HL-60/S4 (cell line): ENCODE results near the gene FLVCR2.

ENCODE experiments used
- in situ Hi-C: fragments of 300-500 bp; cut with MboI; formaldehyde crosslinking; loops from 2 replicates; pipeline ENCODE4 v1.14.3; 2022; ENCODE audit warnings: low sequenced_read_pairs

Gene FLVCR2, protein sequence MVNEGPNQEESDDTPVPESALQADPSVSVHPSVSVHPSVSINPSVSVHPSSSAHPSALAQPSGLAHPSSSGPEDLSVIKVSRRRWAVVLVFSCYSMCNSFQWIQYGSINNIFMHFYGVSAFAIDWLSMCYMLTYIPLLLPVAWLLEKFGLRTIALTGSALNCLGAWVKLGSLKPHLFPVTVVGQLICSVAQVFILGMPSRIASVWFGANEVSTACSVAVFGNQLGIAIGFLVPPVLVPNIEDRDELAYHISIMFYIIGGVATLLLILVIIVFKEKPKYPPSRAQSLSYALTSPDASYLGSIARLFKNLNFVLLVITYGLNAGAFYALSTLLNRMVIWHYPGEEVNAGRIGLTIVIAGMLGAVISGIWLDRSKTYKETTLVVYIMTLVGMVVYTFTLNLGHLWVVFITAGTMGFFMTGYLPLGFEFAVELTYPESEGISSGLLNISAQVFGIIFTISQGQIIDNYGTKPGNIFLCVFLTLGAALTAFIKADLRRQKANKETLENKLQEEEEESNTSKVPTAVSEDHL

GRCh38 chr14:75578102-75578785 is at the start of gene FLVCR2:
FLVCR2 (plus strand) TSS chr14:75578620; CDS start chr14:75578973, 353 bp downstream.
- in situ Hi-C loops = no loop called here

GRCh38 chr14:75531256-75531655 is 47.2 kb upstream of the FLVCR2 start:
- in situ Hi-C loops = no loop called here

DNA sequence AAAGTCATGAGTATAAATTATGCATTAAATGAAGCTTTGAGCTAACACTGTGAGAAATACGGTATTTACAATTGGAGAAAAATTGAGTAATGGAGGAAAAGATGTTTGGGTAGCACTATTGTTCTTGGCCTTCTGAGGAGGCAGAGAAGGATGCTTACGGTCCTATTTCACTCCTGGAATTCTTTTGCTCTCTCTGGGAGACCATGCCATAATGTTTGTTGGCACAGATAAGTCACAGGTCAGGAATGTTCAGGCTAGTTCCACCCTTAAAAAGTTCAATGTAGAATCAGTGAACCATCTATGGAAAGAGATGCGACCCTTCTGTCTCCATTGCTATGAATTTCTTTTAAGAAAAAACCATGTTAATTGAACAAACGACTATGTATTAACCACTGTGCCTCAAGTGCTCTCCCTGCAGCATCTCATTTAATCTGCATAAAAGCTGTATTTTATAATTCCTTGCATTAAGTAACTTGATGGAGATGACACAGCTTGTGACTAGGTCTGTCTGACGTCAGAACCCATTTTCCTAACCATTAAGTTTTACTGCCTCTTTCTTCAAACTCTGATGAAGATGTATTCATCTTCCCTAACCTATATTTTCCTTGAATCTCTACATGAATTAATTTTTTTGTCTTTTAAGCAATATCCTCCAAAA is 46.6 kb upstream of the FLVCR2 start:
- in situ Hi-C loops = no loop called here

DNA sequence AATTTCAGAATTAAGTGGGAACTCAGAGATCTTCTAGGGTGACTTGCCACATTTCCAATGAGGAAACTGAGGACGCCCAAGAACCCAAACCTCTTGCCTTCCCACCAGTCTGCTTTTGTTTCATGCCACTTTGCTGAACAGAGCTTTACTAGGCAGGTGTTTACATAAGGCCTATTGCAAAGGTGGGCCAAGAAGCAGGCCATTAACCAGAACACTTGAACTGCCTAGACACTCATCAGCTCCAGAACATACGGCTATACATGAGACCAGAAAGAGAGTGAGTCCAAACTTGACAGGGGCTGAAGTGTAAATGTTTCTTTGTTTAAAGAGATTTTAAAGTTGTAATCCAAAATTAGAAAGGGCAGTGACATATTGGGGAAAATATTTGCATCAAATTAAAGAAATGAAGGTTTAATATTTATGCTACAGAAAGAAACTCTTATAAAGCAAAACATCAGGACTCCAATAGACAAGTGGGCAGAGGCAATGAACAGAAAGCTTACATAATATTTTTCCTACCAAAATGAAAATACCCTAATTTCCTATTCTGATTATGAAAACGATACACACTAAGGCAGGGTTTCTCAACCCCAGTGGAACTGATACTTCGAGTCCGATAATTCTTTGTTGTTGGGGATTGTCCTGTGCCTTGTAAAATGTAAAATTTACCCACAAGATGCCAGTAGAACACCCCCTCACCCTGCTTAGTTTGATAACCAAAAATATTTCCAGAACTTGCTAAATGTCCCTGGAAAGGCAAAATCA is 44.4 kb upstream of the FLVCR2 start:
- in situ Hi-C loops = no loop called here

GRCh38 chr14:75535164-75535898 is 43.1 kb upstream of the FLVCR2 start:
- in situ Hi-C loops = no loop called here

DNA sequence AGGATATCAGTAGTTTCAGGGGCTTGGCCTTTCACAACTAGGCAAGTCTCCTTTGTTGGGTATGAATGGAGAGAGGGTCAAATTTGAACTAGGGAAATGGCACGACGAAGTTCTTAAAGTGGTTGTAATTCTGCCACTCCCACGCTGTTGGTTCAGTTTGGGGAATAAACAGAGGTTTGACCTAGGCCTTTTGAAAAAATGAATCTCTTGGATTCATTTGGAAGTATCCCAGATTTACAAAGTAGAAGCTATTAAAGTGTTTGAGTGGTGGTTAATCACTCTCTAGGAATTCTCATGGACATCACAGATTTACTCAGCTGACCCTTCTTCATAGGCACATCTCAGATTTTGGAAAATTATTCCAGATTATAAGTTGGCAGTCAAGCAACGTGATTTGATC is 41.3 kb upstream of the FLVCR2 start:
- in situ Hi-C loops = no loop called here

DNA sequence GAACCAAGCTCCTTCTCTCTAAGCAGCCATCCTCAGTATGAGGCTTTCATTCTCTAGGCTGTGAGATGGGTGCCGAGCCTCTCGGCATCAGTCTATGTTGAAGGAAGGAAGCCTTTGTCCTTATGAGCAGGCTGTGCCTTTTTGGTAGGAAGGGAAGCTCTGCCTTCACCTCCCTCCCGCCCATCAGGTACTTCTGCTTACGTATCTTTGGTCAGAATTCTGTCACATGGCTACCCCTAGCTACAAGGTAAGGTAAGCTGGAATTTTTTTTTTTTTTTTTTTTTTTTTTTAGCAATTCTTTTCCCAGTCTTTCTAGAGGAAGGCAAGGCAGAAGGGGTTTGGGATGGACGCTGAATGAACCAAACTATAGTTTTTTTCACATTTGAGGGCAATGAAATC is 39.3 kb upstream of the FLVCR2 start:
- in situ Hi-C loops = no loop called here

GRCh38 chr14:75539561-75540478 is 38.6 kb upstream of the FLVCR2 start:
- in situ Hi-C loops = no loop called here

DNA sequence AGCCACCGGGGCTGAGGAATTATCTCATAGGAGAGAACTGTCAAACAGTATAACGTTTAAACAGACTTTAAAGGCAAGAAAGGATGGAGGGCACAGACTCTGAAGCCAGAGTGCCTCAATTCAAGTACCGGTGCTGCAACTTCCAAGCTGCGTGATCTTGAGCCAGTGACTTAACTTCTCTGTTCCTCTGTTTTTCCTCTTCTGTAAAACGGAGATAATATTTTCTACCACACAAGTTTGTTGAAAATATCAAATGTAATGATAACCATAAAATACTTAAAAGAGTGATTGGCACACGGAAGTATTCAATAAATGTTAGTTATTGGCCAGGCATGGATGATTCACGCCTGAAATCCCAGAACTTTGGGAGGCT is 38.0 kb upstream of the FLVCR2 start:
- in situ Hi-C loops = no loop called here

DNA sequence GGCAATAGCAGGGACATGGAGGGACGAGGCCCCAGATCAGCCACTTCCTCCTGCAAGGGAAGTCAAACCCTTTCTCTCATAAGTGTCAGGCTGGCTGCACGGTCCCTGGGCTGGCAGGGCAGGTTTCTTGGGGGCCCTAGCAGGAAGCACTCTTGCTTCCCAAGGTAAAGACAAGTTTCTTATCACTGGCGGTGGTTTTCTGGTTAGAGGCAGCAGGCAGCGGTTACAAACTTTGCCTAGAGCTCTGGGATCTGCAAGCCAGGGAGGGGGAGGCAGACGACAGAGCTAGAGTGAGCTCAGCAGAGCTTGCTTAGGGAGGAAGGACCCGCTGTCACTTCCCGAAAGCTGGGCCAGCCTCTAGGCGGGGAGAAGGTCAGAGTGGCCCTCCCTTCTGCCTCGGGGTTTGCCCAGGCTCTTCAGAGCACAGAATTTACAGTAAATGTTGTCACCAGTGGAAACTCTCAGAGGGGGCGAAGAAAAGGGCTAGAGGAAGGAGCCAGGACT is 35.8 kb upstream of the FLVCR2 start:
- in situ Hi-C loops = no loop called here

GRCh38 chr14:75543253-75543652 is 35.2 kb upstream of the FLVCR2 start:
- in situ Hi-C loops = no loop called here

DNA sequence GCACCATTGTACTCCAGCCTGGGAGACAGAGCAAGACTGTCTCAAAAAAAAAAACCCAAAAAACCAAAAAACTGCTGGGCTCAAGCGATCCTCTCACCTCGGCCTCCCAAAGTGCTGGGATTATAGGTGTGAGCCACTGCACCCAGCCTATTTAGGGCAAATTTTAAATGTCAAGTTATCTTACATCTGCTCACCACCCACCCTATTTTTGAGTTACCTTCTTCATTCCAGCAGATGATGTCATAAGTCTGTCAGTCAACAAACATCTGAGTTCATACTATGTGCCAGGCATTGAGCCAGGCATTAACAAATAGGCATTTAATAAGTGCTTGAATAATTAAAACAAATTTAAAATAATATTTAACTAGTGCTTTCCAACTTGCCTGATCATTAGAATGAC is 34.6 kb upstream of the FLVCR2 start:
- in situ Hi-C loops = no loop called here

DNA sequence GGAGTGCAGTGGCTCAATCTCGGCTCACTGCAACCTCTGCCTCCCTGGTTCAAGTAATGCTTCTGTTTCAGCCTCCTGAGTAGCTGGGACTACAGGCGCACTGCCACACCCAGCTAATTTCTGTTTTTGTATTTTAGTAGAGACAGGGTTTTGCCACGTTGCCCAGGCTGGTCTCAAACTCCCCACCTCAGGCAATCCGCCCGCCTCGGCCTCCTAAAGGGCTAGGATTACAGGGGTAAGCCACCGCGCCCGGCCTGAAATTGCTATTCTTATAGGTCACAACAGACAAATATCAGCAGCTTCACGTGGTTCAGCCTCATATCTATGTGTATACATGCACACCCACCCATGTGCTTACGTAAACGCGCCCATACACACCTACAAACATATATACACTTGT is 32.5 kb upstream of the FLVCR2 start:
- in situ Hi-C loops = no loop called here

DNA sequence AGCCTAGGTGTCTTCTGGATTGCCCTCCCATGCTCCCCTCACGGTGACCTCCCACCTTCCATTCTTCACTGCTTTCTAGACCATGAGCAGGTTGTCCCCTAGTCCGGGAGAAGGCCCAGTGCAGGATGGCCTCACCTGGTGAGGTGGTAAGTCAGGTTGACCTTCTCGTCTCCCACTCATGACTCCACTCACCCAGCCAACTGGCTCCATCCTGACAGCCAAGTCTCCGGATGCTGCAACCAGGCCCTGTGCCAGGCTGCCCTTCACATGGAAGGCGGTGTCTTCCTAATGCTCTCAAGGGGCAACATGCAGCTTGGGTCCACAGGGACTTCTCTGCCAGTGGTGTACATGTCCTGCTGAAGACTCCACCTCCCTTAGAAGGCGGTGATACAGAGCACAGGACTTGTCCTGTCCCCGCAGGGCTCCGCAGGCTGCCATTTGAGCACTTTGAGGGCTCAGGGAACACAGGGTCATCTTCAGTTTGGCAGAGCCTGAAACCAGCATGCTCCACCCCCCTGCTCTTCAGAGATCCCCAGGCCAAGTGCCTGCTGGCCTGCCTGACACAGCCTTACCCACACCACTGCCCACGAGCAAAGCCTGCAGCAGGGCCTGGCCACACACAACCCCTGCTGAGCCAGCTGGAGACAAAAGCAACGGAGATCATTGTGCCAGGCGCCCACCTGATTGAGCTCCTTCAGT is 30.7 kb upstream of the FLVCR2 start:
- in situ Hi-C loops = no loop called here

- in situ Hi-C loops = no loop called here
Observed at GRCh38 chr14:75548544-75548943, 29.9 kb upstream of the FLVCR2 start.

DNA sequence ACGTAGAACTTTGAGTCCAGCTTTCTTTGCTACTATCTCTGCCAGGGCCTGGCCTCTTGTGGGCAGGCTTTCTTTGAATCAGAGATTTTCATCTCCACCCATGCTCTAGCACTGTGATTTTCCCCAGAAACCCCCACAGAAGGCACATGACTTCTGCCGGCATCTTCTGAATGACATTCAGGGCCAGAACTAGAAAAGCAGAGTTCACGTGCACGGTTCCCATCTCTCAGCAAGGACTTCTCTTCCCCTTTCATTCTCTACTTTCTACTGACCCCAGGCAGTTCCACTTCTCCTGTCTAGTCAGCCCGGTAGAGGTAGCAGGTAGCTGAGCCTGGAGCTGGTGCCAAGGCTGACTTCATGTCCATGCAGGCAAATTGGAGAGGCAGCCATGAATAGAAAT is 29.3 kb upstream of the FLVCR2 start:
- in situ Hi-C loops = no loop called here

- in situ Hi-C loops = no loop called here
Observed at GRCh38 chr14:75551021-75551420, 27.4 kb upstream of the FLVCR2 start.

- in situ Hi-C loops = no loop called here
Observed at GRCh38 chr14:75553157-75553556, 25.3 kb upstream of the FLVCR2 start.
